Kidney (tissue), 14 donors: ENCODE data around the gene DQX1. TPM values are rescaled to one million over a fixed set of nuclear protein-coding genes. Genes with fewer than 3 reads are reported as not detected.

Experiments
- DNase-seq, 5 donors: peaks; one replicate each; pipeline ENCODE4 v3.0.0-alpha.2; 2013 to 2020
- FAIRE-seq: peaks from 2 replicates; lab custom pipeline; 2012; peaks lifted over from hg19 to GRCh38; lab: Jason Lieb, UNC
- H3K27ac ChIP-seq, 2 donors: one replicate each; pipeline ENCODE4 v1.7.0; 2013; ENCODE audit warnings: low read depth in 2 of 2, low read length in 2 of 2, inconsistent platforms in 1 of 2
- H3K27me3 ChIP-seq: one replicate; pipeline ENCODE4 v1.7.1; 2013; ENCODE audit warnings: low read length, inconsistent platforms; ENCODE audit not compliant: control insufficient read depth, insufficient read depth
- H3K36me3 ChIP-seq, 3 donors: one replicate each; pipeline versions ENCODE4 v1.7.0 to v1.7.1; 2013; ENCODE audit warnings: low read length in 3 of 3, control low read depth in 1 of 3, inconsistent platforms in 1 of 3; ENCODE audit not compliant: insufficient read depth in 3 of 3, control insufficient read depth in 2 of 3
- H3K4me1 ChIP-seq, 3 donors: one replicate each; pipeline versions ENCODE4 v1.7.0 to v1.7.1; 2013; ENCODE audit warnings: low read length in 3 of 3, inconsistent platforms in 1 of 3, low read depth in 1 of 3; ENCODE audit not compliant: control insufficient read depth in 2 of 3, insufficient read depth in 2 of 3
- H3K4me3 ChIP-seq, 3 donors: one replicate each; pipeline versions ENCODE4 v1.7.0 to v1.8.1; 2013; ENCODE audit warnings: low read length in 3 of 3, control low read depth in 1 of 3, inconsistent platforms in 1 of 3
- H3K9ac ChIP-seq, 3 donors: one replicate each; pipeline versions ENCODE4 v1.7.0 to v1.7.1; 2013; ENCODE audit warnings: low read length in 3 of 3, control low read depth in 1 of 3, inconsistent platforms in 1 of 3
- H3K9me3 ChIP-seq, 3 donors: one replicate each; pipeline versions ENCODE4 v1.7.0 to v1.7.1; 2013; ENCODE audit warnings: low read length in 3 of 3, control low read depth in 1 of 3, inconsistent platforms in 1 of 3; ENCODE audit not compliant: control insufficient read depth in 2 of 3, insufficient read depth in 1 of 3
- intact Hi-C: fragments of 100-400 bp; cut with DNase I; formaldehyde crosslinking; loops from one replicate; pipeline ENCODE4 v1.11.1; 2022
- polyA plus RNA-seq: library from polyadenylated mRNA; stranded (reverse); fragments of 350-450 nt; fragmentation: Illumina TruSeq; extraction: RNeasy Lipid Tissue Mini Kit (QIAGEN cat#74804); gene quantifications from one replicate; pipeline ENCODE4 v1.2.3, GENCODE V29; 2014; ENCODE audit warnings: low read depth, low replicate concordance; ENCODE audit not compliant: insufficient read depth
- total RNA-seq: library from RNA; stranded (reverse); fragmentation: NEBNext Ultra II Directional; extraction: Animal tissue kit (Norgen Biotek cat#: 25700); gene quantifications from one replicate; pipeline ENCODE4 v1.2.1, GENCODE V29; 2021
- TF ChIP-seq, protein P1 (sequence below): IDR thresholded peaks from 3 replicates; pipeline ENCODE4 v1.5.1; 2012; ENCODE audit warnings: mild to moderate bottlenecking, moderate library complexity, borderline replicate concordance; ENCODE audit not compliant: insufficient read depth; ENCODE audit errors: extremely low read depth
- donor health status: control.
- donor health status: control.
- donor health status: control.
- donor health status: control.
- donor health status: control.
- donor health status: DM: yes; HTN: yes; CAD: no.
- donor health status: Normal renal cell carcinoma (clear cell type).

DQX1 gene
- total and polyA plus RNA-seq, 2 donors from 2014 or later, result not detected

DNA sequence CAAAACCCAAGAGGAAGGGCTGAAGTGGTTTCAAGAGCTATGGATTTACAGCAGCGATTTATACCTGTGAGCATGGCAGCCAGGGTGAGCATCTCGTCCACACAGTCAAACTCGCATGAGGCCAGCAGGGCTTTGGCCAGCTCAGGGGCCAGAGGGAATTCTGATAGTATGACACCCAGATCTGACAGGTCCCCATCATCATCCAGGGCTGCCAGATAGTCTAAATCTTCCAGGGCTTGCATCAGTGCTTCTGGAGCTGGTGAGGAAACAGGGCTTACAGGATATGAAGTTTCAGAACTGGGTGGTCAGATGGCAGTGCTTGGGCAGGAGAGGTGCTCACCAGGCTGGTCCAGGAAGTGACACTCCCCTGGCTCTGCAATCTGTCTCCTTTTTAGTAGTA lies 3.5 kb downstream of the DQX1 start:
- Histone ChIP-seq H3K4me1 (no peaks in the 10 kb centered on the region), H3K27ac (no peak overlapping the region), H3K9ac (no peak overlapping the region), H3K9me3 (no peaks in the 10 kb centered on the region), H3K4me3 (no peak overlapping the region), H3K36me3 (peaks cover 0 to 16% (median 15%) of the 10 kb centered on the region in 3 donors), H3K27me3 (peaks cover 17% of the 10 kb centered on the region)
- TF ChIP-seq, protein P1, sequence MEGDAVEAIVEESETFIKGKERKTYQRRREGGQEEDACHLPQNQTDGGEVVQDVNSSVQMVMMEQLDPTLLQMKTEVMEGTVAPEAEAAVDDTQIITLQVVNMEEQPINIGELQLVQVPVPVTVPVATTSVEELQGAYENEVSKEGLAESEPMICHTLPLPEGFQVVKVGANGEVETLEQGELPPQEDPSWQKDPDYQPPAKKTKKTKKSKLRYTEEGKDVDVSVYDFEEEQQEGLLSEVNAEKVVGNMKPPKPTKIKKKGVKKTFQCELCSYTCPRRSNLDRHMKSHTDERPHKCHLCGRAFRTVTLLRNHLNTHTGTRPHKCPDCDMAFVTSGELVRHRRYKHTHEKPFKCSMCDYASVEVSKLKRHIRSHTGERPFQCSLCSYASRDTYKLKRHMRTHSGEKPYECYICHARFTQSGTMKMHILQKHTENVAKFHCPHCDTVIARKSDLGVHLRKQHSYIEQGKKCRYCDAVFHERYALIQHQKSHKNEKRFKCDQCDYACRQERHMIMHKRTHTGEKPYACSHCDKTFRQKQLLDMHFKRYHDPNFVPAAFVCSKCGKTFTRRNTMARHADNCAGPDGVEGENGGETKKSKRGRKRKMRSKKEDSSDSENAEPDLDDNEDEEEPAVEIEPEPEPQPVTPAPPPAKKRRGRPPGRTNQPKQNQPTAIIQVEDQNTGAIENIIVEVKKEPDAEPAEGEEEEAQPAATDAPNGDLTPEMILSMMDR, result no peak
- intact Hi-C loops, result no loop called here
- DNase-seq, result no peak
- FAIRE-seq, result no peak

DNA sequence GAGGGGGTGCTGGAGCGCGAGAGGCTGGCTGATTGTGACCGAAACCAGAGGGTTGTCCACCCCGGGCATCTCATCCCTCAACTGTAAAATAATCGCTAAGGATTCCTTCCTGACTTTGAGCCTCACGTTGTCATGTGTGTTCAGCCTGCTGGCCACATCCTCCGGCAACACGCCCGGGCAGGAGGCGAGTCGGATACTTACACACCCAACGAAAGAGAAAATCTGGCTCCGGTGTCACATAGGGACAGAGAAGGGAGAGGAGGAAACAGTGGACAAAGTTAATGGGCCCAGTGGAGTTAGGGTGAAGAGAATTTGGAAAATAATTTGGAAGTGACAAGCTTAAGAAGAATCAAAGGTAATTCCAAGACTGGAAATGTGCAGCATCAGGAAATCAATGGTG lies 9.4 kb downstream of the DQX1 start:
- DNase-seq, result no peak
- peak overlapping the region in 1 of 3 donors; percentile 13 for H3K4me3 ChIP-seq
- no peak for FAIRE-seq

DNA sequence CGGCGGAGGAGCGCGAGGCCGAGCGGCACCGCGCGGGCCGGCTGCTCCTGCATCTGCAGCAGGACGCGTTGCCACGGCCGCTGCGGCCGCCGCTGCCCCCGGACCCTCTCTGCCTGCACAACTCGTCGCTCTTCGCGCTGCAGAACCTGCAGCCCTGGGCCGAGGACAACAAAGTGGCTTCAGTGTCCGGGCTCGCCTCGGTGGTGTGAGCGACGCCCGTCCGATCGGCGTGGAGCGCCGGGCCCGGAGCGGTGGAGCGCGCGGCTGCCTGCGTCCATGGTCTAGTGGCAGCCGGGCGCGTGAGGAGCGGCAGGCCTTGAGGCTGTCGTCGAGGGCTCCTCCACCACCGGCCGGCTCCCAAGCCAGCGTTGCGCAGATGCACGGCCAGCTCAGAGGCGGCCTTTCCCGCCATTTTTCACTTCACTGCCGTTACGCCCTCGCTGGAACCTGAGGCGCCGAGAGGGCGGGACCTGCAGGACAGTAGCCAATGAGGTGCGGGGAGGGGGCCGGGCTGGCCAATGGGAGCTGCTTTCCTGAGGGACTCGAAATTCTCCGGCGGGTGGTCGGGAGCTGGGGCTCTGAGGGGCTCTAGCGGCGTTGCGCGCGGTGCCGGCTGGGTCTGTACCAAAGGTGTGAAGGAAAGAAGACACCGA lies 9.9 kb downstream of the DQX1 start:
- no peaks in the 10 kb centered on the region for H3K36me3 ChIP-seq
- TF ChIP-seq, protein P1, result no peak
- peaks cover 0 to 5% (median 0%) of the 10 kb centered on the region in 3 donors for H3K4me1 ChIP-seq
- H3K27me3 ChIP-seq, result peaks cover 55% of the 10 kb centered on the region
- no peak overlapping the region for H3K9ac ChIP-seq
- no peaks in the 10 kb centered on the region for H3K9me3 ChIP-seq
- H3K27ac ChIP-seq, result no peak overlapping the region
- intact Hi-C loops, result no loop called here
- no peak for FAIRE-seq
- peak; percentile 86 to 91 (median 89) for DNase-seq
- H3K4me3 ChIP-seq, result peak overlapping the region in 1 of 3 donors; percentile 13

More for the DNA sequence above, 9.4 kb downstream of the DQX1 start:
- Histone ChIP-seq H3K4me1 (peaks cover 0 to 5% (median 0%) of the 10 kb centered on the region in 3 donors), H3K9me3 (no peaks in the 10 kb centered on the region), H3K9ac (no peak overlapping the region), H3K27me3 (peaks cover 49% of the 10 kb centered on the region), H3K27ac (no peak overlapping the region), H3K36me3 (no peaks in the 10 kb centered on the region)
- intact Hi-C loops, result no loop called here
- TF ChIP-seq, protein P1, result no peak
